ENCODE data around the gene RNF40.
"Not testable (repeated sequence)": the region's sequence is repeated elsewhere in the genome, so short reads cannot be mapped to it uniquely, and the experiment has no call there.

Gene RNF40

GRCh38 chr16:30793508-30794069 is 31.5 kb downstream of the RNF40 start:
- in situ Hi-C loops (cut with HindIII; ENCODE audit: low pct_ligation_motif_present, low pct_unique_long_range_greater_than_20kb, low sequenced_read_pairs) = loop anchor here (25.0 kb wide), 1 partner anchor 94 kb away; the partner anchor contains the start of genes BCL7C and CTF1
- DNase-seq = no peak

DNA sequence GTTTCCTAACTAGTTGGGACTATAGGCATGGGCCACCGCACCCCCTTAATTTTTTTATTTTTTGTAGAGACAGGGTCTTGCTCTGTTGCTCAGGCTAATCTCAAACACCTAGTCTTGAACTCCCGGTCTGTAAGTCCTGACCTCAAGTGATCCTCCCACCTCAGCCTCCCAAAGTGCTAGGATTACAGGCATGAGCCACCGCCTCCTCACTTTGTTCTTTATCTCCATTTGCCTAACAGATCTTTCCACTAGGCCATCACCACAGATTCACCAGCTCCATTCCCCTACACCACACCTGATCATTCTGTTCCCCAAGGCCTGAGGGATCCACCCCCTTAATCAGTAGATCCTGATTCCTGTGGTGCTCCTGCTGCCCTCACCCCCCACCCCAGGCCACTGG is 32.5 kb downstream of the RNF40 start:
- no peak for DNase-seq
- in situ Hi-C loops (cut with HindIII; ENCODE audit: low pct_ligation_motif_present, low pct_unique_long_range_greater_than_20kb, low sequenced_read_pairs) = loop anchor here (25.0 kb wide), 1 partner anchor 93 kb away; the partner anchor contains the start of genes BCL7C and CTF1

- DNase-seq = no peak
- in situ Hi-C loops (cut with HindIII; ENCODE audit: low pct_ligation_motif_present, low pct_unique_long_range_greater_than_20kb, low sequenced_read_pairs) = loop anchor here (25.0 kb wide), 1 partner anchor 90 kb away; the partner anchor contains the start of genes BCL7C and CTF1
These were observed 35.7 kb downstream of the RNF40 start for GRCh38 chr16:30797670-30798309.

- DNase-seq = no peak
- in situ Hi-C loops (cut with HindIII; ENCODE audit: low pct_ligation_motif_present, low pct_unique_long_range_greater_than_20kb, low sequenced_read_pairs) = no loop called here
These were observed 40.8 kb downstream of the RNF40 start for GRCh38 chr16:30802936-30803335.

DNA sequence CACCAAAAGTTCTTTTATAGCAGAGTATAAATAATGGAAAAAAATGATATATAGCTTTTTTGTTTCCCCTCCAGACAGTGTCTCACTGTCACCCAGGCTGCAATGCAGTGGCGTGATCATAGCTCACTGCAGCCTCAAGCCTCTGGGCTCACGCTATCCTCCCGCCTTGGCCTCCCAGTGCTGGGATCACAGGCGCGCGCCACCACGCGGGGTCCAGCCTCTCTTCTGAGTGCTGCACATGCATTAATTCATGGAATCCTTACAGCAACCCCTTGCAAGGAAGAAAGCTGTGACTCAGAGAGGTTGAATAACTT is 42.9 kb downstream of the RNF40 start:
- in situ Hi-C loops (cut with HindIII; ENCODE audit: low pct_ligation_motif_present, low pct_unique_long_range_greater_than_20kb, low sequenced_read_pairs) = no loop called here
- DNase-seq = no peak

DNA sequence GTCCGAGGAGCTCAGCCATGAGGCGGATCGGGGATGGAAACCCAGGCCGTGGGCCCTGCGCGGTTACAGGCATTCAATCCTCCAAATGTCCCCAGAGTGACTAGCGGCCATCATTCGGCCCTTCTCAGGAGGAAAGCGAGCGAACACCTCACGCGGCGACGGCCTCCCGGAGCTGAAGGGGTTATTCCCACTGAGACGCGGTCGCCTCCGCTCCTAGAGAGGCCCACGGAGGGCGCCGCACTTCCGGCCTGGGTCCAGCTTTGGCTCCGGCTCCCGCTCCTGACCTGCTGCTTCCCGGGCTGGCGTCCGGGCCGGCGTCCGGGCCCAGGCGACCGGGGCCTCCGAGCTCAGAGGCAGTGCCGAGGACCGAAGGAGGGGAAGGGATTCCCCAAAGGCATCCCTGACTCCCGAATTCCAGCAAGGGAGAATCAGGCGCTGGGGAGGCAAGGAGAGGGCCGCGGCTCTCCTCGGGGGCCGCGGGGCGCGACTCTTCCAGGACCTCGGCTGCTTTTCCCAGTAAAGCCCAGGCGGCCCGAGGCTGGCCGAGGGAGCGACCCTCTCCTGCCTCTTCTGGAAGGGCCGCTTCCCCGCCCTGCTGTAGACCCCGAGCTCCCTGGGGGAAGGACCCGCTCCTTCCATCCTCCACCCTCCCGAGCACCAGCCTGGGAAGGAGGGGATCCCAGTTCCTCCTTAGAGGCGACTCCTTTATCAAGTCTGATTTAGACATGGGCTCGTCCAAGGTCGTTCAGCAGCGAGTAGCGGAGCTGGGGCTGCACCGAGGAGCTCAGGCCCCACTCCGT is 43.4 kb downstream of the RNF40 start:
- in situ Hi-C loops (cut with HindIII; ENCODE audit: low pct_ligation_motif_present, low pct_unique_long_range_greater_than_20kb, low sequenced_read_pairs) = no loop called here
- DNase-seq = peak; percentile 85

GRCh38 chr16:30808146-30808545 is 46.0 kb downstream of the RNF40 start:
- no peak for DNase-seq
- in situ Hi-C loops (cut with HindIII; ENCODE audit: low pct_ligation_motif_present, low pct_unique_long_range_greater_than_20kb, low sequenced_read_pairs) = no loop called here

DNA sequence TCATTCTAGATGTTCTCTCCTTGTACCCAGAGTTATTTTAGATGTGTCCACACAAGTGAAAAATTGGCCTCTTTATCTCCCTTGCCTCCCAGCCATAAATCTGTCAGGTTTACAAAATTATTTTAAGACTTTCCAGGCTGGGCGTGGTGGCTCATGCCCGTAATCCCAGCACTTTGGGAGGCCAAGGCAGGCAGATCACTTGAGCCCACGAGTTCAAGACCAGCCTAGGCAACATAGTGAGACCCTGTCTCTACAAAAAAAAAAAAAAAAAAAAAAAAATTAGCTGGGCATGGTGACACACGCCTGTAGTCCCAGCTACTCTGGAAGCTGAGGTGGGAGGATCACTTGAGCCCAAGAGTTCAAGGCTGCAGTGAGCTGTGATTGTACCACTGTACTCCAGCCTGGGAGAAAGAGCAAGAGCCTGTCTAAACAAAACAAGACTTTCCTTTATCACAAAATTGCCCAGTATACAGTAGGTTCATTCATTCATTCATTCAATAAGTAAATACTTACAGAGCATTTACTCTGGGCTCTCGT is 46.8 kb downstream of the RNF40 start:
- DNase-seq; in situ Hi-C loops (cut with HindIII; ENCODE audit: low pct_ligation_motif_present, low pct_unique_long_range_greater_than_20kb, low sequenced_read_pairs): not testable (repeated sequence)

- in situ Hi-C loops (cut with HindIII; ENCODE audit: low pct_ligation_motif_present, low pct_unique_long_range_greater_than_20kb, low sequenced_read_pairs); DNase-seq: not testable (repeated sequence)
These were observed 47.6 kb downstream of the RNF40 start for GRCh38 chr16:30809675-30810074.

GRCh38 chr16:30813821-30814189 is 51.7 kb downstream of the RNF40 start:
- DNase-seq = peak; percentile 9
- in situ Hi-C loops (cut with HindIII; ENCODE audit: low pct_ligation_motif_present, low pct_unique_long_range_greater_than_20kb, low sequenced_read_pairs) = no loop called here

GRCh38 chr16:30816769-30817168 is 54.6 kb downstream of the RNF40 start:
- in situ Hi-C loops (cut with HindIII; ENCODE audit: low pct_ligation_motif_present, low pct_unique_long_range_greater_than_20kb, low sequenced_read_pairs) = no loop called here
- no peak for DNase-seq

DNA sequence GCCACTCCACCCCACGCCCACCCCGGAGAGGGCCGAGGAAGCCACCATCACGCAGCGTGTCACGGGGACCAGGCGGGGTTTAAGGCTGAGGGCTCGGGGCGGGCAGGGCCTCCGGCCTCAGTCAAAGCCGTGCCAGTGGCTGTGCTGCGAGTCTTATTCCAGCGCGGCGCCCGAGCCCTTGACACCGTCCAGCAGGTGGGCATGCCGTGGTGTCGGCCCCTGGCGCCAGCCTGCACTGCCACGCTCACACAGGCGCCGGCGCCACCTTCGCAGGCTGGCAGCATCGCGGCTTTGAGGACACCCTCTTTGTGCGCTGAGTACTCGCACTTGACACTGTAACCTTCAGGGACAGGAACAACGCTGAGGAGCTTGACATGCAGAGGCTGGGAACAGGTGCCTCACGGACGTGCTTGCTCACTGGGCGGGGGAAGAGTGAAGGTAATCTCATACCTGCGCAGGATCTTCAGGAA is 58.9 kb downstream of the RNF40 start:
- in situ Hi-C loops (cut with HindIII; ENCODE audit: low pct_ligation_motif_present, low pct_unique_long_range_greater_than_20kb, low sequenced_read_pairs) = no loop called here
- DNase-seq = no peak

DNA sequence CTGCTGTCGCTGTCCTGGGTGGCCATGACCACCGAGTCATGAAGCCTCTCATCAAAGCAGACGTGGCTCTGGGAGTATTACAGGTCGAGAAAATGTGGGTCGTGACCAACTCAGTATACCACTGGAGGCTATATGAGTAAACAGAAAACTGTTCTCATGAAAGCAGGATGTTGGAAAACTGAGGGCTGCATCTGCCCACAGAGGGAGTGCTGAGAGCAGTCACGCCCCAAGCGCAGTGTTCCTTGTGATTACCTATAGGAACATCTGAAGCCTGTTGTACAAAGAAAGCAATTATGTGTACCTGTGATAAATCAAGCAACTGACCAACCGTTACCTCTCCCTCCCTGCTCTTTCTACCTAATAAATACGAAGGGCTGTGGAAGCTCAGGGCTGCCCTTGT is 59.3 kb downstream of the RNF40 start:
- in situ Hi-C loops (cut with HindIII; ENCODE audit: low pct_ligation_motif_present, low pct_unique_long_range_greater_than_20kb, low sequenced_read_pairs); DNase-seq: not testable (repeated sequence)

DNA sequence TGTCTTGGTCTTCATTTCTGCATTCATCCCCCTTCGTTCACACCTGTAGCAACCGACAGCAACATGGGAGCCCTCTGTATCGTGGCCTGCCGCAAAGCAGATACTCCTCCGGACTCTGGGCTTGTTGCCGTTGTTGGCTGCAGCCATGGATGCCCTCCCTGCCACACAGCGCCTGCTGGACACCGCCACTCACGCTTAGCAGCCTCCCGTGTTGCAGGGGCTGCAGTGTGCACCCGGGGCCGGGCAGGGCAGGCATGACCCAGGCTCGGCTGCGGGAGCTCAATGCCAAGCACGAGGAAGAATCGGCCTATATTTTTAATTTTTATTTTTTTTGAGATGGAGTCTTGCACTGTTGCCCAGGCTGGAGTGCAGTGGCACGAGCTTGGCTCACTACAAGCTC is 59.8 kb downstream of the RNF40 start:
- in situ Hi-C loops (cut with HindIII; ENCODE audit: low pct_ligation_motif_present, low pct_unique_long_range_greater_than_20kb, low sequenced_read_pairs) = no loop called here
- no peak for DNase-seq

Measured in ACHN (cell line).